ENCODE measurements around the gene EPHA2. TPM values are rescaled to one million over a fixed set of nuclear protein-coding genes. Genes with fewer than 3 reads are reported as not detected.
"Not testable (repeated sequence)": the region's sequence is repeated elsewhere in the genome, so short reads cannot be mapped to it uniquely, and the experiment has no call there.

Gene EPHA2
- total RNA-seq, 1 donor from 2014 or later = 17.6 TPM

DNA sequence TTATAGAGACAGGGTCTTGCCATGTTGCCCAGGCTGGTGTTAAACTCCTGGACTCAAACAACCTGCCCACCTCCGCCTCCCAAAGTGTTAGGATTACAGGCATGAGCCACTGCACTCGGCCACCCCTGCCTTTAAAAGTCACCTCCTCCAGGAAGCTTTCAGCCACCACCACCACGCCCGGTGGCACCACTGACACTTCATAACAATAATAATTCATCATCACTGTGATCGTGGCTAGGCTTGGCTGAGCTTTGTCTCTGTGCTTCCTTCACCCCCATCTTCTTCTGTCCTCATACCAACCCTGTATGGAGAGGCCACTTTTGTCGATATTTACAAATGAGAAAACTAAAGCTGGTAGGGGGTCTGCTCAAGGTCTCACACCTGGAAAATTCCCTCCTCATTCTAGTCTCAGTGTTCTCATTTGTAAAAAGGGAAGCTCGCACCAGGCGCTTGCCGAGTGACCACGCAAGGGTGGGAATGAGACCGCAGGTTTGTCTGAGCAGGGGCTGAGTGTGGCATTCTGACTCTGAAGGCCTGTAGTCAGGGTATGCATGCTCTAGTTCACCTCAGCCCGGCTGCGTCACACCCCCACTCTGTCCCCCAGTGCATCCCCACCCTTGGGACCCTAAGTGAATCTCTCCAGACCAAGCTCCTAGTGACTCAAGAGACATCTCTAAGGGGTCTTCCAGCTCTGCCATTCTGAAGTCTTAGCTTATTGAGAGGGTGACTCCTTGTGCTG, 12.9 kb upstream of the EPHA2 start:
- no peak for DNase-seq (ENCODE audit: low spot score)

DNA sequence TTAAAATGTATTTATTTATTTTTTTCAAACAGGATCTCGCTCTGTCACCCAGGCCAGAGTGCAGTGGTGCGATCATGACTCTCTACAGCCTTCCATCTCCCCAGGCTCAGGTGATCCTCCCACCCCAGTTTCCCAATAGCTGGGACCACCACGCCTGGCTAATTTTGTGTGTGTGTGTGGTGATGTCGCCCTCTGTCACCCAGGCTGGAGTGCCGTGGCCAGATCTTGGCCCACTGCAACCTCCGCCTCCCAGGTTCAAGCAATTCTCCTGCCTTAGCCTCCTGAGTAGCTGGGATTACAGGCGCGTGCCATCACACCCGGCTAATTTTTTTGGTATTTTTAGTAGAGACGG, 12.3 kb upstream of the EPHA2 start:
- not testable (repeated sequence) for DNase-seq (ENCODE audit: low spot score)

GRCh38 chr1:16167331-16168143, 11.7 kb upstream of the EPHA2 start:
- DNase-seq (ENCODE audit: low spot score) = no peak

DNA sequence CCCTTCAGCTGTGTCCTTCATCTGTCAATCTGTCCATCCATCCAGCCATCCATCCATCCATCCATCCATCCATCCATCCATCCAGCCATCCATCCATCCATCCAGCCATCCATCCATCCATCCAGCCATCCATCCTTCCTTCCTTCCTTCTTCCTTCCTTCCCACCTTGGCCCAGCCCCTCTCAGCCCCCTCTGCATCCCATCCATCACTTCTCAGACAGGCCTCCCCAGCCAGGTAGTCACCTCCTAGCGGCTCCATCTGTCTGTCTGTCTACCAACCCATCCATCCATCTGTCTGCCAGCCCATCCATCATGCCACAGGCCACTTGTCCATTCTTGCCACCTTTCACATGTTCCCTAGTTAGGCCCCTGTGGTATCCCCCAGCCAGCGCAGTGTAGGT, 10.2 kb upstream of the EPHA2 start:
- DNase-seq (ENCODE audit: low spot score) = no peak

DNA sequence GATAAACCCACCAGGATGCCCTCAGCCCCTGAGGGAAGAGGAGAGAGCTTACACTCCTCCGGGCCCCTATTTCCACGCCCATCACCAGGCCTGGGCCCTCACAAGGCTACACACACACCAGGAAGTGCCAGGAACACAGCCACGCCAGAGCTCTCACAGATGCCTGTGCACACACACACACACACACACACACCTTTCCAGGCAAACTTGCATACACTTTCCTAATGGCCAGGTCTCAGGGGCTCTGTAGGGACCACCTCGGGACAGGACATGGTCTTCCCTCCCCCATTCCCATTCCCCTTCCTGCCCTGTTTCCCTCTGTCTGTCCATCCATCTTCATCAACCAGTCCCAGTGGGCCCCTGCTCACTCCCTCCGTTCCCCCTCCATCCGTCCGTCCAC, 9.7 kb upstream of the EPHA2 start:
- no peak for DNase-seq (ENCODE audit: low spot score)

DNA sequence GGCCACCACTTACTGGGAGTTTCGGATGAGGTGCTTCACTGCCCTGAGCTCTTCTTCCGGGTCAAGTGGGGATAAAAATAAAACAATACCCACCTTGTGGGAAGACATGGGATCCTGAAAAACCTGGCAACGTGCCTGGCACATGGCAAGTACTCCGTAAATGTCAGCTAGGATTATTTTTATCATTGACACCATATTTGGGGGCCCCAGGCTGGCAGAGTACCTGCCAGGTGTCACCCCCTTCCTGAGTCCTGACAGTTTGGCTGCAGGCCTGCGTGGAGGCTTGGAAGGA, 9.2 kb upstream of the EPHA2 start:
- DNase-seq (ENCODE audit: low spot score) = no peak

- DNase-seq (ENCODE audit: low spot score) = no peak
Observed at GRCh38 chr1:16164213-16165072, 8.6 kb upstream of the EPHA2 start.

DNA sequence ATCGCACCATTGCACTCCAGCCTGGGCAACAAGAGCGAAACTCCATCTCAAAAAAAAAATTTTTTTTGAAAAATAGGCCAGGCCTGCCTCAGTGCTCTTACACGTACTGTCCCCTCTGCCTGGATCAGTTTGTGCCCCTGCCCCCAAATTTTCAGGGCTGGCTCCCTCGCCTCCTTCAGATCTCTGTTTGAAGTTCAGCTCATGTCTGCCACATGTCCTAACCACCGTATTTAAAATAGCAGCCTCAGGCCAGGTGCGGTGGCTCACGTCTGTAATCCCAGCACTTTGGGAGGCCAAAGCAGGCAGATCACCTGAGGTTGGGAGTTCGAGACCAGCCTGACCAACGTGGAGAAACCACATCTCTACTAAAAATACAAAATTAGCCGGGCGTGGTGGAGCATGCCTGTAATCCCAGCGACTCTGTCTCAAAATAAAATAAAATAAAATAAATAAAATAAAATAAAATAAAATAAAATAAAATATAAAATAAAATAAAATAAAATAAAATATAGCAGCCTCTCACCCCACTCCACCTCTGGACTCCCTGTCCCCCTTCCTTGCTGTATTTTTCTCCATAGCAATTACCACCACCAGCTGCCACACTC, 7.8 kb upstream of the EPHA2 start:
- not testable (repeated sequence) for DNase-seq (ENCODE audit: low spot score)

DNA sequence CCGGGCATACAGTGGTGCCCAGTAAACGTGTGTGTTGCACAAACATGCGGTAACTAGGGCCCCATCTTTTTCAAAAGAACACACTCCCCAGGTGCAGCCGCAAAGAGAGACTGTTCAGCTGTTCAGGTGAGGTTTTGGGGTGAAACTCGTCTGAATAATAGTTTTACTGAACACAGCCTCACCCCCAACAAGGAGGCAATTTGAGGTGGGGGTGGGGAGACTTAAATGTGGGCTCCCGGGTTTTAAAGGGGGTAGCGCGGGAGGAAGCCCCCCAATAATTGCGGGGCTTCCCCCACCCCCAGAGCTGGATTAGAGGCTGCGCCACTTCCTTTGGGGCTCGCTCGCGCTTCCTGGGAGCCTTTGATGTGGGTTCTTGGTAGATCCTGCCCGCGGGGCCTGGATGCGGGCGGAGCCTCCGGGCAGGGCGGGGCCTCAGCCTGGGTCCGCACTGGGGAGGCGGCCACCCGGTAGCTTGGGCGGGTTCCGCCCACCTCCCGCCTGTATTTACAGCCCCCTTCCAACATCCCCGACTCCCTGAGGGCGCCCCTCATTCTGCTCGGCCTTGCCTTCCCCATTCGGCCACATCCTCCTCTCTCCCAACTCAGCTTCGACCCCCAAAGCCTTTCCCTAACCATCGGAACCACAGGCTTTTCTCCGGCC, 6.4 kb upstream of the EPHA2 start:
- no peak for DNase-seq (ENCODE audit: low spot score)

DNA sequence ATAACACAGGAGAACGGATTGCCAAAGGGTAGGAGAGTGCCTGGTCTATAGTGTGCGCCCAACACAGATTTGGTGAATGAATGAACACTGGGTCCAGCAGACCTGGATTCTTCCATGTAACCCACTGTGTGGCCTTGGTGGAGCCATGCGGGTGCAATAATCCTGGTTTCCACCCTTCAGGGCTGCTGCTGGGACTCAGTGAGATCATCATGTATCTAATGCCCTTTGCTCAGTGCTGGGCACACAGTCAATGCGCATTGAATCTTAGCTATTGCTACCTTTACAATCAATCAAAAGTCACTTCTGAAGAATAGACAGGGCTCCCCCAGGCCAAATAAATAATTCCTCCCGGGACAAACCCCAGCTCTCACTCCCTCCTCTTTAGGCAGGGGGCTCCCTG, 5.8 kb upstream of the EPHA2 start:
- no peak for DNase-seq (ENCODE audit: low spot score)

DNA sequence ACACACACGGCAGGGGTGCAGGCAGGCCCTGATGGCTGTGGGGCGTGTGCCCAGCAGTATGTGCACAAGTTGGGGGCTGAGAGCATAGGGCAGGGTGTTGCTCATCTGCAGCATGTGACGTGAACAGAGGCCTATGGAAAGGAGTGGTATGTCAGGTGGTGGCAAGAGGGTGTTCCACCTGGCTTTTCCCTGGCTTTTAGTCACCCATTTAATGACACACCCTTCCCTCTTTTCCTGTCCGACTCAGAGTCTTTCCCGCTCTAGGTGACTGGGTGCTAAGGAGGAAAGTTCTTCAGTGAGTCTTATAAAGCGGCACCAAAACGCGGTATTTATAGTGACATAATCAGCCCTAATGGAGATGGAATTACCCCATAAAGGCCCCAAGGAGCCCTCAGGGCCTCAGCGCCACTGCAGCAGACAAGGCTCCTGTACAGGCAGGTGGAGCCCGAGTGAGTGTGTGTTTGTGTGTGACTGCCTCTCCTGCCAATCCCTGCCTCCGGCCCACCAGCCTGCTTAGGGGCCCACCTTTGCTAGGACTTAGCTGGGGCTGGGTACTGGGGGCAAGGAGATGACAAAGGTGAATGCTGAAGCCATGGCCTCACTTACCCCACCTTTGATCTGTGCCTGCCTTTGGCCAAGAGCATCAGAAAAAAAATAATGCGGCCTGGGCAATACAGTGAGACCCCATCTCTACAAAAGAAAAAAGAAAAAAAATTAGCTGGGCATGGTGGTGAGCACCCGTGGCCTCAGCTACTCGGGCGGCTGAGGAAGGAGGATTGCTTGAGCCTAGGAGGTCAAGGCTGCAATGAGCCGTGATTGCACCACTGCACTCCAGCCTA, 3.3 kb upstream of the EPHA2 start:
- DNase-seq (ENCODE audit: low spot score) = no peak

GRCh38 chr1:16158025-16158424, 2.2 kb upstream of the EPHA2 start:
- DNase-seq (ENCODE audit: low spot score) = no peak

- no peak for DNase-seq (ENCODE audit: low spot score)
Observed at GRCh38 chr1:16156848-16157495, 1.1 kb upstream of the EPHA2 start.

GRCh38 chr1:16153999-16154673, 1.7 kb downstream of the EPHA2 start:
- no peak for DNase-seq (ENCODE audit: low spot score)

DNA sequence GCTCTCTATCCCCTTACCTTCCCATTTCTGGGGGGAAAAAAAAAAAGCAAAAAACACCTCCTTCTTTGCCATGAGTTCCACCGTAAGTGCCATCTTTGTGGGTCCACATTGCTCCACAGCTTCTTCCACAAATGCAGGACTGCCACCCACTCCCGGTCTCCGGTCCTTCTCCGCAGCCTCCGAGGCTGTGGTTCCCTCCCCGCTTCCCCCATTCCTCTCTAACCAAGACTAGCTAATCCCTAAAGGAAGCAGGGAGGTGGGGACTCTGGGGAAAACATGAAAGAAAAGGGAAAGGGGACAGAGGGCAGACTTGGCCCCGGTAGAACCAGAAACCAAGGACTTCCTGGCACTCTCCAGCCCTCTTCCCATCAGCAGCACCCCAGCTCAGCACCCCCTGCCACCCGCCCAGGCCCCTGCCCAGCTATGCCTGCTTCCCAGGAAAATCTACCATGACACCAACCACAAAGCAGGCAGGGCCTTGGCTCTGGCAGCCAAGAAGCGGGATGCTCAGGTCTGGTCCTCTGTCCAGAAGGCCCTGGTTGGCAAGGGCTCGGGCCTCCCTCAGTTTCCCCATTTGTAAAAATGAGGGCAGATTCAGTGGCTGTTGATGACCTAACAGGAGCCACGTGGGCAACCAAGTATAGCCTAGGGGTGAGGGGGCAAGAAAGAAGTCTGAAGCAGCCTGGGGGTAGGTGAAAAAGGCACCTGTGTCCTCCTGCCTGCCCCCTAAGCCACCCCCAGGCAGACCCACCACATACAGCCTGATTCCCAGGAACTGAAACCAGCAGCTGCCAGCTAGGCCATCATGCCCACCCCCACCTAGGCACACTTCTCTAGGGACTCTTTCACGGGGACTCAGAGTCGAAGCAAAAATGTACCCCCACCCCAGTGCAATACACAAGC, 2.5 kb downstream of the EPHA2 start:
- no peak for DNase-seq (ENCODE audit: low spot score)

- no peak for DNase-seq (ENCODE audit: low spot score)
Observed at GRCh38 chr1:16152481-16153087, 3.3 kb downstream of the EPHA2 start.

GRCh38 chr1:16151995-16152384, 3.9 kb downstream of the EPHA2 start:
- no peak for DNase-seq (ENCODE audit: low spot score)

Data from mesenteric fat pad (tissue), 1 donor.